AG04449 (cell line): ENCODE measurements around the gene XPR1.
"Not testable (repeated sequence)": the region's sequence is repeated elsewhere in the genome, so short reads cannot be mapped to it uniquely, and the experiment has no call there.

Source experiments
- CTCF ChIA-PET: fragments of 350-600 bp; formaldehyde crosslinking; extraction: SDS; loops from one replicate; lab custom pipeline; 2021; ENCODE audit warnings: antibody characterized with exemption; lab: Yijun Ruan, JAX
- POLR2A ChIA-PET: fragments of 400-600, 350-600 bp; formaldehyde crosslinking; extraction: SDS; loops from one replicate; lab custom pipeline; 2020; ENCODE audit warnings: antibody characterized with exemption, inconsistent platforms; lab: Yijun Ruan, JAX
- DNase-seq: peaks from one replicate; pipeline ENCODE4 v3.0.0-alpha.2; 2010; ENCODE audit warnings: low read depth, low spot score
- H3K4me3 ChIP-seq: 2 replicates; pipeline ENCODE4 v1.5.1; 2011; ENCODE audit warnings: low read depth, mild to moderate bottlenecking, control low read depth, low read length
- CTCF ChIP-seq: IDR thresholded peaks from one replicate; pipeline ENCODE4 v1.5.1; 2011; ENCODE audit warnings: mild to moderate bottlenecking, moderate library complexity, low read length, control low read depth, inconsistent platforms; ENCODE audit not compliant: insufficient read depth; ENCODE audit errors: missing control alignments

XPR1 gene

DNA sequence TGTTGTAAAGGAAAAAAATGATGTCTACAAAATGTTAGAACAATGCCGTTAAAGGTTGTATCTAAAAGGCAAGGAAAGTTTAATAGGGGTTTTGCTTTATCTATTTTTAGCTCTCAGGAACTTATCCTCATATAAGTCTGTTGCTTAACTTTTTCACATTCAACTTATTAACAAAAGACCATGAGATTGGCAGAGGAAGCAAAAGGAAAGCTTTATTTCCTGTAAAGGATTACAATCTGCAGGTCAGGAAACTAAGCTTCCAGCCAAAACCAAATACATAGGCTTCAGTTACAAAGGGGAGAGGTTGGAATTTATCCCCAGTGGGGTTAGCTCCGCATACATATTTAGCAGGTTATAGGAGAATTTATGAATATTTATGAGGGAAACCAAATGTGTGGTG is 222.2 kb downstream of the XPR1 start:
- no peak overlapping the region for H3K4me3 ChIP-seq
- DNase-seq, result no peak
- POLR2A ChIA-PET, result interaction anchor here (0.7 kb wide), 1 partner anchor 12 kb away, joined by 3 read pairs; no protein-coding TSS in a partner anchor
- TF ChIP-seq CTCF, result no peak
- CTCF ChIA-PET, result interaction anchor here (0.8 to 1.6 kb wide), 6 partner anchors 9 to 338 kb away, joined by 3 to 8 read pairs (median 4); no protein-coding TSS in a partner anchor

- POLR2A ChIA-PET, result no interaction called here
- CTCF ChIA-PET, result interaction anchor here (0.7 to 1.3 kb wide), 2 partner anchors 8 kb away, joined by 3 to 8 read pairs; no protein-coding TSS in a partner anchor
- H3K4me3 ChIP-seq, result no peak overlapping the region
- no peak for TF ChIP-seq CTCF
- DNase-seq, result no peak
These were observed 222.6 kb downstream of the XPR1 start for GRCh38 chr1:180854456-180854855.

DNA sequence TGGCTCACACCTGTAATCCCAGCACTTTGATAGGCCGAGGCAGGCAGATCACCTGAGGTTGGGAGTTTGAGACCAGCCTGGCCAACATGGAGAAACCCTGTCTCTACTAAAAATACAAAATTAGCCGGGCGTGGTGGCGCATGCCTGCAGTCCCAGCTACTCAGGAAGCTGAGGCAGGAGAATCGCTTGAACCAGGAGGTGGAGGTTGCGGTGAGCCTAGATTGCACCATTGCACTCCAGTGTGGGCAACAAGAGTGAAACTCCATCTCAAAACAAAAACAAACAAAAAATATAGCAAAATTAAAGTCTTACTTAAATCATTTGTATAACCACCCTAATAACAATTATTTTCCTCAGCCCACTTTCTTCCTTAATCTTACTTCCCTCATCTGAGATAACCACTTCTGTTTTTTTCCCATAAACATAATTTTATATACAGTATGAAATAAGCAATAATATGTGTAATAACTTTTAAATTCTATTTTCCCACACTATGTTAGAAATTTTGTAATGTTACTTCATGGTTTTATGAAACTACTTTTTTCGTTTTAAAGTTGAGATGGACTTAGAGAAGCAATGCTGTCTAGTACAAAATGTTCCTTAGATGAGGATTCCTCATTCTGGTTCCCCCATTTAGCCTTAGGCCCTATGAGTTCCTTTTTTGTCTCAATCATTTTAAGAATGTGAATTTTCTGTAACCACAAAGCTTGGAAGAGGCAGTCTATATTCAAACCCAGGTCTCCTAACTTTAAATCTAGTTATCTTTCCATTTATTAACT is 226.3 kb downstream of the XPR1 start:
- CTCF ChIA-PET, POLR2A ChIA-PET, H3K4me3 ChIP-seq, DNase-seq: not testable (repeated sequence)

DNA sequence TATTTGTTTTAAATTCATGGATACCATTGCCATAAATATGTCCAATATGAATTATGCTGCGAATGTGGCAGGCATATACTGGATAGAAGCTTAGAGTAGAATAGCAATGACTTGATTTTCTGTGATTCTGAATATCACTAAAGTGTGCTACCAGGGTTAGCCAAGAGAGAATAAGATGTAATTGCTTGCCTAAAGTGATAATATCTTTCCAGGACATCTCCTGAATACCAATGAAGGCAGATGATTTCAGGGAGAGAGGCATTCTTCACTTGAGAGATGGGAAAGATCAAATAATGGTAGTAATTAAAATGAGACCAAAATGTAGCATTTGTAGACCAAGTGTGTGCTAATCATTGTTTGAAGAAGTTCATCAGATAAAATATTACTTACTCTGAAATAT is 227.5 kb downstream of the XPR1 start:
- TF ChIP-seq CTCF, result no peak
- no peak for DNase-seq
- ChIA-PET POLR2A (no interaction called here), CTCF (interaction anchor here (1.6 to 8.2 kb wide), 3 partner anchors 330 to 350 kb away, joined by 3 to 249 read pairs (median 41); no protein-coding TSS in a partner anchor)
- H3K4me3 ChIP-seq, result no peak overlapping the region

- CTCF ChIA-PET, result interaction anchor here (1.6 to 8.2 kb wide), 10 partner anchors 19 to 357 kb away, joined by 3 to 249 read pairs (median 30); partner anchors contain the start of genes ACBD6 and XPR1
- TF ChIP-seq CTCF, result no peak
- no peak overlapping the region for H3K4me3 ChIP-seq
- DNase-seq, result no peak
- POLR2A ChIA-PET, result no interaction called here
These were observed 228.7 kb downstream of the XPR1 start for GRCh38 chr1:180860535-180860934.

- ChIA-PET POLR2A (interaction anchor here (0.9 to 1.0 kb wide), 2 partner anchors 228 to 360 kb away, joined by 3 read pairs; partner anchors contain the start of gene ACBD6), CTCF (interaction anchor here (0.6 to 8.2 kb wide), 43 partner anchors 7 to 609 kb away, joined by 3 to 249 read pairs (median 4); partner anchors contain the start of genes ACBD6 and XPR1)
These were observed 230.5 kb downstream of the XPR1 start for GRCh38 chr1:180862305-180862704.

More at GRCh38 chr1:180862305-180862704, 230.5 kb downstream of the XPR1 start:
- TF ChIP-seq CTCF, result no peak
- H3K4me3 ChIP-seq, result no peak overlapping the region
- DNase-seq, result no peak
